Panc1 (cell line): ENCODE results near the gene HOMER2. TPM values are rescaled to one million over a fixed set of nuclear protein-coding genes. Genes with fewer than 3 reads are reported as not detected.

ENCODE experiments used
- ATAC-seq: fragments of 200-7000 bp; cut with Tn5 transposase; 2 replicates; pipeline ENCODE4 v1.9.1; 2020; ENCODE audit warnings: mild to moderate bottlenecking, moderate library complexity
- BruUV-seq: library from RNA; stranded (reverse); fragments of 400-500 nt; replicated peaks from 2 replicates; lab custom pipeline; 2021; lab: Mats Ljungman, UMichigan
- CTCF ChIA-PET: fragments of 300-600 bp; sonication (Branson Sonifier 250); formaldehyde crosslinking; loops from one replicate; lab custom pipeline; 2022; ENCODE audit warnings: antibody characterized with exemption; lab: Charles Lee
- POLR2A ChIA-PET: fragments of 300-600 bp; sonication (Branson Sonifier 250); formaldehyde crosslinking; loops from one replicate; lab custom pipeline; 2022; ENCODE audit warnings: antibody characterized with exemption; lab: Charles Lee
- DNase-seq: peaks from one replicate; pipeline ENCODE4 v3.0.0-alpha.2; 2010; ENCODE audit warnings: low read depth, low spot score
- H3K27ac ChIP-seq: 2 replicates; pipeline ENCODE4 v1.5.1; 2011; ENCODE audit warnings: mild to moderate bottlenecking, low read length, inconsistent platforms
- H3K27me3 ChIP-seq: fragments of 200-500 bp; sonication (Bioruptor generic); 2 replicates; pipeline ENCODE4 v1.6.0; 2014; ENCODE audit warnings: low read length, inconsistent platforms; ENCODE audit not compliant: control insufficient read depth, insufficient read depth
- H3K36me3 ChIP-seq: fragments of 200-500 bp; sonication (Bioruptor generic); 2 replicates; pipeline ENCODE4 v1.5.1; 2014; ENCODE audit warnings: inconsistent platforms, mild to moderate bottlenecking, low read length, moderate library complexity; ENCODE audit not compliant: control insufficient read depth, insufficient read depth
- H3K4me1 ChIP-seq: 2 replicates; pipeline ENCODE4 v1.5.1; 2011; ENCODE audit warnings: inconsistent platforms, mild to moderate bottlenecking, low read length, moderate library complexity; ENCODE audit not compliant: control insufficient read depth, insufficient read depth
- H3K4me3 ChIP-seq, 2 experiments: 2 replicates each; pipeline ENCODE4 v1.5.1; 2011 to 2012; ENCODE audit warnings: low read depth in 2 of 2, low read length in 2 of 2, mild to moderate bottlenecking in 2 of 2, inconsistent platforms in 1 of 2, moderate library complexity in 1 of 2
- H3K9me3 ChIP-seq: fragments of 200-500 bp; sonication (Bioruptor generic); 2 replicates; pipeline ENCODE4 v1.5.1; 2014; ENCODE audit warnings: low read depth, mild to moderate bottlenecking, inconsistent platforms, low read length, moderate library complexity; ENCODE audit not compliant: control insufficient read depth, insufficient read depth
- CTCF ChIP-seq: fragments of 450-650 bp; IDR thresholded peaks from 2 replicates; pipeline ENCODE4 v1.5.1; 2017; ENCODE audit warnings: mild to moderate bottlenecking
- POLR2AphosphoS5 ChIP-seq: IDR thresholded peaks from 2 replicates; pipeline ENCODE4 v1.6.1; 2012; ENCODE audit warnings: mild to moderate bottlenecking, low read depth, low read length, moderate library complexity
- REST ChIP-seq, 2 experiments: IDR thresholded peaks; 2 replicates each; pipeline ENCODE4 v1.6.1; 2011 to 2012; ENCODE audit warnings: low read depth in 2 of 2, control low read depth in 1 of 2, low read length in 1 of 2, mild to moderate bottlenecking in 1 of 2, moderate library complexity in 1 of 2; ENCODE audit not compliant: insufficient read depth in 1 of 2
- SIN3A ChIP-seq: IDR thresholded peaks from 2 replicates; pipeline ENCODE4 v1.6.1; 2012; ENCODE audit warnings: low read depth, mild to moderate bottlenecking, low read length, moderate library complexity, borderline replicate concordance; ENCODE audit not compliant: insufficient read depth
- TCF7L2 ChIP-seq: IDR thresholded peaks from 2 replicates; pipeline ENCODE4 v1.6.1; 2011; ENCODE audit warnings: mild to moderate bottlenecking, low read depth, low read length, inconsistent platforms
- in situ Hi-C: cut with HindIII; loops from 2 replicates; pipeline ENCODE4 v1.10.0; 2016; ENCODE audit warnings: low sequenced_read_pairs, low pct_unique_long_range_greater_than_20kb
- intact Hi-C: fragments of 100-400 bp; cut with micrococcal nuclease; formaldehyde crosslinking; loops from one replicate; pipeline ENCODE4 v1.10.0; 2022; ENCODE audit not compliant: unreplicated experiment
- total RNA-seq: library from RNA; stranded (reverse); gene quantifications from one replicate; pipeline ENCODE4 v1.2.1, GENCODE V29; 2021; ENCODE audit not compliant: unreplicated experiment

Gene HOMER2
- total RNA-seq, 1 experiment from 2014 or later = 35.9 TPM

- Histone ChIP-seq H3K9me3 (no peaks in the 10 kb centered on the region), H3K27me3 (no peaks in the 10 kb centered on the region), H3K4me3 (no peak overlapping the region), H3K27ac (no peak overlapping the region), H3K36me3 (no peaks in the 10 kb centered on the region), H3K4me1 (no peaks in the 10 kb centered on the region)
- POLR2A ChIA-PET = interaction anchor here (0.6 to 0.7 kb wide), 2 partner anchors 111 to 149 kb away, joined by 3 read pairs; no protein-coding TSS in a partner anchor
- no TSS peak for BruUV-seq
- no peak for ATAC-seq
- CTCF ChIA-PET = no interaction called here
- intact Hi-C loops (no loop called here), in situ Hi-C loops (no loop called here)
- no peak for DNase-seq
- TF ChIP-seq CTCF = no peak
- TF ChIP-seq REST (IDR thresholded peaks at IDR 0.05; ENCODE audit: insufficient read depth in 1 of 2, low read depth in 2 of 2, low read length in 1 of 2) = no peak
- TF ChIP-seq SIN3A = no peak
- no peak for TF ChIP-seq POLR2AphosphoS5
- TF ChIP-seq TCF7L2 = no peak
Observed at GRCh38 chr15:82901114-82901805, 51.3 kb downstream of the HOMER2 start.

GRCh38 chr15:82900511-82901060 is 51.9 kb downstream of the HOMER2 start:
- TF ChIP-seq TCF7L2 = no peak
- no peak for TF ChIP-seq CTCF
- no peak for TF ChIP-seq SIN3A
- 0 out of 2 replicates have a peak, but pooled peaks cover 2% of the 10 kb centered on the region for H3K4me1 ChIP-seq
- H3K36me3 ChIP-seq = no peaks in the 10 kb centered on the region
- H3K9me3 ChIP-seq = no peaks in the 10 kb centered on the region
- no peak overlapping the region for H3K4me3 ChIP-seq
- DNase-seq (no peak), ATAC-seq (no peak)
- in situ Hi-C loops = no loop called here
- no peaks in the 10 kb centered on the region for H3K27me3 ChIP-seq
- H3K27ac ChIP-seq = no peak overlapping the region
- no TSS peak for BruUV-seq
- POLR2A ChIA-PET = interaction anchor here (0.6 kb wide), 1 partner anchor 41 kb away, joined by 5 read pairs; no protein-coding TSS in a partner anchor
- CTCF ChIA-PET = no interaction called here
- intact Hi-C loops = no loop called here
